GM18498 (cell line): Measurements from ENCODE around the gene OPHN1.

Source experiments
- ATAC-seq: cut with Tn5 transposase; IDR thresholded peaks from one replicate; pipeline ENCODE4 v1.9.1; 2021; ENCODE audit warnings: mild to moderate bottlenecking, moderate library complexity; ENCODE audit not compliant: unreplicated experiment

OPHN1 gene

DNA sequence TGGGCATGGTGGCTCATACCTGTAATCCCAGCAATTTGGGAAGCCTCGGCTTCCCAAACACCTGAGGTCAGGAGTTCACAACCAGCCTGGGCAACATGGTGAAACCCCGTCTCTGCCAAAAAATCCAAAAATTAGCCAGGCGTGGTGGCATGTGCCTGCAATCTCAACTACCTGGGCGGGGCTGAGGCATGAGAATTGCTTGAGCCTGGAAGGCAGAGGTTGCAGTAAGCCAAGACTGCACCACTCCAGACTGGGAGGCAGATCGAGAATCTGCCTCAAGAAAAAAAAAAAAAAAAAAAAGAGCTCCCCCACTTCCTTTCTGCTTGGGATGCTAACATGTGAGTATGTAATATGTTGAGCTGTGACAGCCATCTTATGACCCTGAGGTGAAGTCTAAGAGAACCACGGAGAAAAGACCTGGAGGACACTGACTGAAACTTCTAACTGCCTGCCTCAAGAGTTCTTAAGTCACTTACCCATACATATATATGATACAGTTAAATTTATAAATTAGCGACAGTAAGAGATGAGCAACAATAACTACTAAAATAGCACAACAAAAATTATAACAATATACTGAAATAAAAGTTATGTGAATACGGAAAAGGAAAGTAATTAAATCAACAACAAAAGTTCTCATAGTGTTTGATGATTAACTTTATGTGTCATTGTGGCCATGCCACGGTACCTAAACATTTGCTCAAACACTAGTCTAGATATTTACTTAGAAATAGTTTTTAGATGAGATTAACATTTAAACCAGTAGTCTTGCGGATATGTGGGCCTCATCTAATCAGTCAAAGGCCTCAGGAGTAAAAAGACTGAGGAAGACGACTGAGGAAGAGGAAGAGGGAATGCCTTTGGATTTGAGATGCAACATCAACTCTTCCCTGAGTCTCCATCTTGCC is 178.3 kb downstream of the OPHN1 start:
- no peak for ATAC-seq

DNA sequence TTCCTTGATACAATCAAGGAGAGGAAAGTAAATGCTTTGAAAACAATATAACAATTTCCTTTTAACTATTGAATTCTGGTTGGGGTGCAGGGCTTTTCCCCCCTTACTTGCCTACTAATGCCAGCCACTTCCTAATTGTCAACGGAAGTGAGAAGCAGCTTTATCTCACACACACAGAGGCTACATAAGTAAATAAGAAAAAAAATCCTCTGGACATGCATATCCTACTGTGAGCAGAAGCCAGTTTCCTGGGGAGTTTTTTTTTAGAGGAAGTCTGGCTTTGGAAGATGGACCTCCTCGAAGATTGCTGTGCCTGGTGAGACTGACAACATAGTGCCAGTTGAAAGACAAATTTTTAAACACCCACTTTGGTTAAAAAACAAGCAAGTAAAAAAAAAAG is 180.6 kb downstream of the OPHN1 start:
- ATAC-seq: no peak

DNA sequence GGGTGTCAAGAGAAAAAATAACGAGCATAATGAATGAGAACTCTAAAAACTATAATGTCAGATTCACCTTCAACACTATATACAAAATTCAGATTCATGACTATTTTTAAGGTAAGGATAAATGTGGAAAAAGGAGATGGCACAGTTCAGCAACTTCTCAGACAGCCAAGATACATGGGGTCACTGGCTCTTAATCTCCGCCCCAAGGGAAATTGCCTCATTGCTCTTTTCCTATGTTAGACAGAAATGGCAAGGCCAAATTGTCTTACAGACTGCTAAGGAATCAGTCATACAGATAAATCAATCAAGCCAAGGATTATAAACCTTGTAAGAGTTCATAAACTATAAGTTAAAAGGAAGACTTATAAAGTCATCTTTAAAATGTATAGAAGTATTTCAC is 183.4 kb downstream of the OPHN1 start:
- ATAC-seq: no peak

GRCh38 chrX:68249401-68249831 is 183.9 kb downstream of the OPHN1 start:
- no peak for ATAC-seq

DNA sequence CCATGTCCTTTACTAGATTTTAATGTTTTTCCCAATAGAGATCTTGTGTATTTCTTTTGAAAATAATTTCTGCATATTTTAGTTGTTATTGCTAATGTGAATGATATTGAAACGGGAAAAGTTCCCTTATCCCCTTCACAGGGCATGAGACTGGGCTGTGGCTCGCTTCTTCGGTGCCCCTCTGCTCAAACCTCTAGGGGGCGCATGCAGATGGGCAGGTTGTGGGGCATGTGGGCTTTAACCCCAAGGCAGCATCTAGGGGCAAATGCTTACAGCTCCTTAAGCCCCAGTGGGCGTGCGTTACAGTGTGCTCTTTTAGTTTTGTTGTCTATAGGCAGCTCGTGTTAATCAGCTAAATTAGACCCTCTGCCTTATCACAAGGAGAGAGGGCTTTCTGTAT is 194.7 kb downstream of the OPHN1 start:
- ATAC-seq: no peak

- no peak for ATAC-seq
Measured at GRCh38 chrX:68234171-68234910, 199.0 kb downstream of the OPHN1 start.

DNA sequence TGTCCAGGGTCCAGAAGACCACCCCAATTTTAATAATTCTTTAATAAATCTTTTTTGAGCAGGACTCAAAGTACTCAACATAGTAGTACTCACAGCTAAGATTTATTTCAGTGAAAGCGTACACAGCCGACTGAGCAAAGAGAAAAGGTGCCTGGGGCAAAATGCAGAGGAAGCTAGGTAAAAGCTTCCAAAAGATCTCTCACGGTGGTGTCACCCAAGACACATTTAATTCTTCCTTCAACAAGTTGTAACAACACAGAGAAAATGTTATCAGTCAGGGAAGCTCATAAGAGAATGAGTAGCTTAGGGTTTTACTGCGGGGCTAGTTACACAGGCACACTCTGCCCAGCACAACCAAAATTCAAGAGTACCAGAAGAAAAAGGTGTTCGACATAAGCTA is 201.1 kb downstream of the OPHN1 start:
- no peak for ATAC-seq

GRCh38 chrX:68209008-68209407 is 224.3 kb downstream of the OPHN1 start:
- no peak for ATAC-seq

- ATAC-seq: peak; percentile 73
Measured at GRCh38 chrX:68204521-68205038, 228.7 kb downstream of the OPHN1 start.

GRCh38 chrX:68203646-68204045 is 229.6 kb downstream of the OPHN1 start:
- ATAC-seq: peak; percentile 94

DNA sequence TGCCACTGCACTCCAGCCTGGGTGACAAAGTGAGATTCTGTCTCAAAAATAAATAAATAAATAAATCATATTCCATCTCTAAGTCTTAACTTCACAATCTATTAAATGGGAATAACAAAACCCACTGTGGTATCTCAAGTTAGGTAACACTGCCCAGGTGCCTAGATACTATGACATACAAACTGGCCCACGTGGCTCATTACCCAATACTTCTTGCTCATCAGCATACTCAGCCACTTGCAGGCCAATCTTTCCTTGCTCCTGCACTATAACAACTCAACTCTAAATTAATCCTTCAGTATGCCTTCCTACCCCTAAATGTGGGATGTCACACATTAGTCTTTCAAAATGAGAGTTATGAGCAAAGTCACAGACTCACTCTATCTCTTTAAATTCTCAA is 230.1 kb downstream of the OPHN1 start:
- ATAC-seq: no peak

DNA sequence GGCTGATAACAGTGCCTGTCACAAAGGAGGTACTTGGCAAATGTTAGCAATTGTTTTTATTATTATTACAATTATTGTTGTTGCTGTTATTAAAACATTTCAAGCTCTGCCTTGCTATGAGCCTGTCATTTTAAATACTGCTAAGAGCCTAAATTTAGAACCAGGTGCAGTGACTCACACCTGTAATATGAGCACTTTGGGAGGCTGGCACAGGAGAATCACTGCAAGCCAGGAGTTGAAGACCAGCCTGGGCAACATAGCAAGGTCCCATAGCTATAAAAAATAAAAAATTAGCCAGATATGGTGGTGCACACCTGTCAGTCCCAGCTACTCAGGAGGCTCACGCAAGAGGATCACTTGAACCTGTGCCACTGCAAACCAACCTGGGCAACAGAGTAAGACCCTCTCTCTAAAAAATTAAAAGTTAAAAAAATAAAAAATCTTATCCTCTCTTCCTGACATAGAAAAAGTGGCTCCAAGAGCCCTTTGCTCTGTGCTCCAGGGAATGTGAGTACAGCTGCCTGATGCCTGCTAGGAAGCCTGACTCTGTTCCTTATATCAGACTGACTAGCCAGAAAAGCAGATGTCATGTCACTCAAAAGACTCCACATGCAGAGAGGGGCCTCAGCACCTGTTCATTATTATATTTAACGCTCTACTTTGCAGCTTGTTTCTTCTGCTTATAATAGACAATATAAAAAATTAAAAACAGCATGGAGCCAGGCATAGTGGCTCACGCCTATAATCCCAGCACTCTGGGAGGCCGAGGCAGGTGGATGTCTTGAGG is 234.0 kb downstream of the OPHN1 start:
- no peak for ATAC-seq

- ATAC-seq: no peak
Measured at GRCh38 chrX:68196939-68197791, 236.1 kb downstream of the OPHN1 start.

GRCh38 chrX:68195561-68195960 is 237.7 kb downstream of the OPHN1 start:
- no peak for ATAC-seq

- ATAC-seq: no peak
Measured at GRCh38 chrX:68193786-68194185, 239.5 kb downstream of the OPHN1 start.

GRCh38 chrX:68193234-68193633 is 240.1 kb downstream of the OPHN1 start:
- no peak for ATAC-seq

DNA sequence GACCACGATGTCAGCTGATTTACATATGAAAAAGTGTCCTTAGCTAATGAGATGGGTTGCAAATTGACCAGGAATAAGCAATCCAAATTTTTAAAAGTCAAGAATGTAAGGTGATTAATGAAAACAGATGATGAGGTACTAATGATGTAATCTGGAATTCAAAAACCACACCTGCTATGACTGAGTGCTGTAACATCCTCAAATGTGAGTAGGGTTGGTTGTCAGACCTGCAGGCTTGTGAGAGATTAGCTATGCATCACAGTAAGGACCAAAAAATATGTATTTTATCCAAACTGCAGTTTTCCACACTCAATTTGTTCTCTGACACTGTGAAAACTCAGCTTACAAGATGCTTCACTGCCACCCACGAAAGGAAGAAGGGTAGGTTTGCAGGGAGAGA is 242.5 kb downstream of the OPHN1 start:
- no peak for ATAC-seq

DNA sequence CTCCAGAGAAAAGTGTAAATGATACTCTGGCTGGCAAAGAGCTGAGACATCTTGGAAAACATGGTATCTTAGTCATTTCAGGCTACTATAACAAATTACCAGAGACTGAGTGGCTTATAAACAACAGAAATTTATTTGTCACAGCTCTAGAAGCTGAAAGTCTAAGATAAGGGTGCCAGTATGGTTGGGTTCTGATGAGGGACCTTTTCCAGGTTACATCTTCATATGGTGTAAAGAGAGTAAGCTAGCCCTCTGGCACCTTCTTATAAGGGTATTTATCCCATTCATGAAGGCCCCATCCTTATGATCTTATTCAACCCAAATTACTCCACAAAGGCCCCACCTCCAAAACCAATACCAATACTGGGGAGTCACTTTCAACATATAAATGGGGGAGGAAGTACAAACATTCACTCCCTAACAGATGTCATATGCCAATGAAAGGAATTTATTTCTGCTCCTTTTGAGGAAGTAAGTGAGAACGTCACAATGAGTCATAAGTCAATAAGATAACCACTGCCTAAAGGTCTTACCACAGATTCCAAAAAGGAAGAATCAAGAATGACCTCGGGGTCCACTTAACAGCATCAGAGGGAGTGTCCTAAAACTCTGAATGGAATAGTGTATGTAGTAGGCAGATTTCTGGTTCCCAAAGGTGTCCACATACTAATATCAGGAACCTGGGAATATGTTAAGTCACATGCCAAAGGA is 246.6 kb downstream of the OPHN1 start:
- no peak for ATAC-seq

DNA sequence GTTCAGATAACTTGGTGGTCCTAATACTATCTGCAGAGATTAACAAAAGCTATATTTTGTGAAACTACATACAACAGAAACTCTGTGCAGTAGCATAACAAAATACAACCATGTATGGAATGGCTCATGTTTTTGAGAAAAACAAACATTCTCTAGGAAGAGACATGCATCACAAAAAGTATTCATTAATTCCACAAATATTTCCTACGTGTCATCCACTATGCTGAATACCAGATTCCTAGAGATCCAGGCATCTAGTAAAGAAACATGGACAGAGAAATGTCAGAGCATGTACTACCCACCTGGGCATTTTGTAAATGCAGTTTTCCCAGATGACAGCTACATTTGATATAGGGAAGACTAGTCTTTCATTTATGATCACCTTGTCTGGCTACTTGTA is 248.1 kb downstream of the OPHN1 start:
- no peak for ATAC-seq
